Subcutaneous adipose tissue (tissue), 4 donors: ENCODE results near the gene DSG2. TPM values are rescaled to one million over a fixed set of nuclear protein-coding genes. Genes with fewer than 3 reads are reported as not detected.

Source experiments
- CTCF ChIP-seq: fragments of 450-650 bp; IDR thresholded peaks from one replicate; pipeline ENCODE4 v1.5.1; 2016; ENCODE audit warnings: low read depth, mild to moderate bottlenecking, control low read depth, antibody characterized with exemption, moderate library complexity
- total RNA-seq, 4 donors: library from RNA; depleted of rRNA; stranded (reverse); fragments of >200 nt; gene quantifications; one replicate each; pipeline ENCODE4 v1.1.0, GENCODE V29; 2016

Gene DSG2
- total RNA-seq, 4 donors from 2014 or later, result 10.8 to 39.9 (median 18.8) TPM

DNA sequence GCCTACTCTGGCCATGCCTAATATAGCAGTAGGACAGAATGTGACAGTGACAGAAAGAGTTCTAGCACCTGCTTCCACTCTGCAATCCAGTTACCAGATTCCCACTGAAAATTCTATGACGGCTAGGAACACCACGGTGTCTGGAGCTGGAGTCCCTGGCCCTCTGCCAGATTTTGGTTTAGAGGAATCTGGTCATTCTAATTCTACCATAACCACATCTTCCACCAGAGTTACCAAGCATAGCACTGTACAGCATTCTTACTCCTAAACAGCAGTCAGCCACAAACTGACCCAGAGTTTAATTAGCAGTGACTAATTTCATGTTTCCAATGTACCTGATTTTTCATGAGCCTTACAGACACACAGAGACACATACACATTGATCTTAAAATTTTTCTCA, 48.5 kb downstream of the DSG2 start:
- TF ChIP-seq CTCF, result no peak

DNA sequence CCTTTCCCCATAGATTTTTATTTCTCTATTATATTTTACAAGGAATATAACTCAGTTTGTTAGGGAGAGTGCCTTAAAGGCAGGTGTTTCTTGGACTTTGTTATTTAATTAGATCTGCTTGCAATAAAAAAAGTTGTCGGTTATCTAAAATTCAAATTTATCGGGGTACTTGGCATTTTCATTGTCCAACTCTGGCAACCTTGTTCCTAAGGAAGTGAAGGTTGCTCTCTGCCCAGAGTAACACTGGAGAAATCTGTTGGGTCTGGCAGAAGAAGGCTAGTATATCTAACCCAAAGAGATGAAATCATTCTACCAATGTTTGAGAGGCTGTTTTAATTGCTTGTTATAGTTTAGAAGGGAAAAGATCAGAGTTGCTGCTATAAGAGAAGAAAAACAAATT, 50.9 kb downstream of the DSG2 start:
- TF ChIP-seq CTCF, result no peak

DNA sequence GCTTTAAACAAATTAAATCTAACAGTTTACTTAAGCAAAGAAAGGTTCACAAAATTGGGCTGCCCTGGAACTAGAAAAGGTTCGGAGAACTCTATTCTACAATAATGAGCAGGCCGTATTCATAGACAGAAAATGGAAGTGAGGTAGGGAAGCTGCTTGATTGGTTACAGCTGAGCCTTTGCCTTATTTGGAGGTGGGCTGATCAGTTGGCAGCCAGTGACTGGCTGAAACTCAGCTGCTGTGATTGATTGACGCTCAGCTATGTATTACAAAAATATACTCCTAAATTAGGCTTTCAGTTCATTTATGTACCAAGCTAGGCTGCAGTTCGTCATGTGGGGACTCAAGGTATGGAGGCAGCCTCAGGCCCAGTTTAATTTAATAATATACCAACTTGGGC, 51.4 kb downstream of the DSG2 start:
- TF ChIP-seq CTCF, result no peak

GRCh38 chr18:31551883-31552282, 53.9 kb downstream of the DSG2 start:
- no peak for TF ChIP-seq CTCF

DNA sequence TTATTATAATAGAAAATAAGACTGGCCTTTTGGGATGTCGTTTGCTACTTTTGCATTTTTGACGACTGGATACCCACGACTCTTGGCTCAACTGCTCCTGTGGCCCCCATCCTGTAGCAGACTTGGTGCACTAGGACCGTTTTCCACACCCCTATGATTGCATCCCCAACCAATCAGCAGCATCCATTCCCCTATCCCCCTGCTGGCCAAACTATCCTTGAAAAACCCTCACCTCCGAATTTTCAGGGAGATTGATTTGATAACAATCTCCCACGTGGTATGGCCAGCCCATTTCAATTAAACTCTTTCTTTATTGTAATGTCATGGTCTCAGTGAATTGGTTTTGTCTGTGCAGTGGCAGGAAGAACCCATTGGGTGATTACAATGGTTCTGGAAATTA, 55.8 kb downstream of the DSG2 start:
- no peak for TF ChIP-seq CTCF

- TF ChIP-seq CTCF, result no peak
Measured at GRCh38 chr18:31554776-31555175, 56.8 kb downstream of the DSG2 start.

GRCh38 chr18:31555971-31556747, 58.2 kb downstream of the DSG2 start:
- no peak for TF ChIP-seq CTCF
